HCT116 (cell line): ENCODE results near the gene SCN4A. TPM values are rescaled to one million over a fixed set of nuclear protein-coding genes. Genes with fewer than 3 reads are reported as not detected.

Experiments
- ATAC-seq: fragments of 200-7000 bp; cut with Tn5 transposase; 2 replicates; pipeline ENCODE4 v1.9.1; 2020; ENCODE audit warnings: mild to moderate bottlenecking, moderate library complexity
- BruUV-seq: library from RNA; stranded (reverse); fragments of 400-500 nt; replicated peaks from 2 replicates; lab custom pipeline; 2021; lab: Mats Ljungman, UMichigan
- CTCF ChIA-PET: fragments of 300-600 bp; sonication (Branson Sonifier 250); formaldehyde crosslinking; loops from one replicate; lab custom pipeline; 2021; ENCODE audit warnings: antibody characterized with exemption; lab: Charles Lee
- POLR2A ChIA-PET: fragments of 300-600, 350-600 bp; sonication (Branson Sonifier 250); formaldehyde crosslinking; loops from one replicate; lab custom pipeline; 2021; ENCODE audit warnings: antibody characterized with exemption; lab: Charles Lee
- RAD21 ChIA-PET, 2 experiments: fragments of 300-600 bp; sonication (Branson Sonifier 250); formaldehyde crosslinking; loops; one replicate each; lab custom pipeline; 2023; ENCODE audit warnings: low total read pairs in 2 of 2; ENCODE audit not compliant: uncharacterized antibody in 2 of 2, unreplicated experiment in 2 of 2, low non-redundant PET in 1 of 2; lab: Charles Lee
- DNase-seq: peaks from one replicate; pipeline ENCODE4 v3.0.0-alpha.2; 2010; ENCODE audit warnings: low read depth, low spot score
- H2AFZ ChIP-seq: fragments of 200-600 bp; shearing (Covaris generic), sonication (generic); 2 replicates; pipeline ENCODE4 v1.6.1; 2017; ENCODE audit warnings: low read depth, mixed run types, mixed read lengths, antibody characterized with exemption, low read length; ENCODE audit not compliant: poor library complexity, severe bottlenecking
- H3K27ac ChIP-seq: 2 replicates; pipeline ENCODE4 v1.5.1; 2012; ENCODE audit warnings: low read depth, low read length
- H3K27me3 ChIP-seq: fragments of 200-600 bp; sonication (generic); 2 replicates; pipeline ENCODE4 v1.6.1; 2016; ENCODE audit warnings: mixed run types, low read length, mixed read lengths; ENCODE audit not compliant: insufficient read depth
- H3K36me3 ChIP-seq, 2 experiments: fragments of 200-500 bp in 1 of 2; fragments of 200-600 bp in 1 of 2; sonication (Bioruptor generic) in 1 of 2; sonication (generic) in 1 of 2; 2 replicates each; pipeline versions ENCODE4 v1.5.1 to v1.6.1; 2014 to 2016; ENCODE audit warnings: low read length in 2 of 2, inconsistent platforms in 1 of 2, mixed read lengths in 1 of 2, mixed run types in 1 of 2; ENCODE audit not compliant: insufficient read depth in 2 of 2, control insufficient read depth in 1 of 2
- H3K4me1 ChIP-seq, 2 experiments: fragments of 200-600 bp in 1 of 2; sonication (generic) in 1 of 2; 2 replicates each; pipeline versions ENCODE4 v1.5.1 to v1.6.1; 2012 to 2017; ENCODE audit warnings: low read length in 2 of 2, inconsistent platforms in 1 of 2, mild to moderate bottlenecking in 1 of 2, mixed read lengths in 1 of 2, mixed run types in 1 of 2, moderate library complexity in 1 of 2; ENCODE audit not compliant: insufficient read depth in 2 of 2, control insufficient read depth in 1 of 2
- H3K4me2 ChIP-seq: fragments of 200-600 bp; sonication (generic); 2 replicates; pipeline ENCODE4 v1.6.1; 2017; ENCODE audit warnings: mixed run types, low read length, mixed read lengths
- H3K4me3 ChIP-seq, 2 experiments: fragments of 200-600 bp in 1 of 2; sonication (generic) in 1 of 2; replicated peaks in 1 of 2; 2 replicates each; pipeline ENCODE4 v1.5.1; 2011 to 2016; ENCODE audit warnings: low read length in 2 of 2, control low read depth in 1 of 2, low read depth in 1 of 2, mild to moderate bottlenecking in 1 of 2, mixed read lengths in 1 of 2, mixed run types in 1 of 2
- H3K79me2 ChIP-seq: fragments of 200-600 bp; sonication (generic); 2 replicates; pipeline ENCODE4 v1.6.1; 2017; ENCODE audit warnings: mild to moderate bottlenecking, mixed run types, low read length, moderate library complexity, mixed read lengths; ENCODE audit not compliant: insufficient read depth
- H3K9ac ChIP-seq: fragments of 200-600 bp; sonication (generic); 2 replicates; pipeline ENCODE4 v1.6.1; 2016; ENCODE audit warnings: low read length, mixed read lengths
- H3K9me2 ChIP-seq: fragments of 200-600 bp; sonication (generic), shearing (Covaris generic); 2 replicates; pipeline ENCODE4 v1.6.1; 2017; ENCODE audit warnings: mixed run types, mild to moderate bottlenecking, moderate library complexity; ENCODE audit not compliant: insufficient read depth
- H3K9me3 ChIP-seq, 2 experiments: fragments of 200-500 bp in 1 of 2; fragments of 200-600 bp in 1 of 2; sonication (Bioruptor generic) in 1 of 2; sonication (generic) in 1 of 2; 2 replicates each; pipeline ENCODE4 v1.6.1; 2014 to 2017; ENCODE audit warnings: low read length in 2 of 2, mixed read lengths in 2 of 2, inconsistent platforms in 1 of 2, low read depth in 1 of 2, mild to moderate bottlenecking in 1 of 2, mixed run types in 1 of 2, moderate library complexity in 1 of 2; ENCODE audit not compliant: control insufficient read depth in 1 of 2, insufficient read depth in 1 of 2
- H4K20me1 ChIP-seq: fragments of 200-600 bp; sonication (generic), shearing (Covaris generic); 2 replicates; pipeline ENCODE4 v1.6.1; 2017; ENCODE audit warnings: mixed run types, mild to moderate bottlenecking, moderate library complexity; ENCODE audit not compliant: insufficient read depth
- CBX3 ChIP-seq: IDR thresholded peaks from 2 replicates; pipeline ENCODE4 v1.6.1; 2012; ENCODE audit warnings: low read depth
- EGR1 ChIP-seq: IDR thresholded peaks from 2 replicates; pipeline ENCODE4 v1.6.1; 2012; ENCODE audit warnings: low read depth
- ELF1 ChIP-seq: IDR thresholded peaks from 2 replicates; pipeline ENCODE4 v1.6.1; 2012; ENCODE audit warnings: low read depth, borderline replicate concordance
- EZH2 ChIP-seq: fragments of 200-600 bp; sonication (generic); IDR thresholded peaks from 2 replicates; pipeline ENCODE4 v1.6.1; 2017; ENCODE audit warnings: antibody characterized with exemption, mixed run types
- FOSL1 ChIP-seq: IDR thresholded peaks from 2 replicates; pipeline ENCODE4 v1.6.1; 2012; ENCODE audit warnings: low read depth
- POLR2A ChIP-seq: IDR thresholded peaks from 2 replicates; pipeline ENCODE4 v1.7.0; 2011; ENCODE audit warnings: borderline replicate concordance; ENCODE audit not compliant: insufficient read depth, insufficient read length; ENCODE audit errors: extremely low read depth
- POLR2AphosphoS5 ChIP-seq: IDR thresholded peaks from 2 replicates; pipeline ENCODE4 v1.6.1; 2011; ENCODE audit warnings: mild to moderate bottlenecking, low read depth, low read length, moderate library complexity
- RAD21 ChIP-seq: IDR thresholded peaks from 2 replicates; pipeline ENCODE4 v1.6.1; 2012; ENCODE audit warnings: low read depth, mild to moderate bottlenecking
- SIN3A ChIP-seq: IDR thresholded peaks from 2 replicates; pipeline ENCODE4 v1.6.1; 2012; ENCODE audit warnings: low read depth
- SP1 ChIP-seq: IDR thresholded peaks from 2 replicates; pipeline ENCODE4 v1.6.1; 2012; ENCODE audit warnings: low read depth
- SRF ChIP-seq: IDR thresholded peaks from 2 replicates; pipeline ENCODE4 v1.6.1; 2012; ENCODE audit warnings: low read depth
- TCF7L2 ChIP-seq: IDR thresholded peaks from 2 replicates; pipeline ENCODE4 v1.7.0; 2011; ENCODE audit warnings: borderline replicate concordance, inconsistent platforms; ENCODE audit not compliant: insufficient read depth, insufficient read length; ENCODE audit errors: extremely low read depth
- ZFX ChIP-seq: fragments of 450-650 bp; IDR thresholded peaks from 2 replicates; pipeline ENCODE4 v1.6.1; 2017
- ZNF274 ChIP-seq: fragments of 200-500 bp; sonication (Bioruptor generic); IDR thresholded peaks from 2 replicates; pipeline ENCODE4 v1.6.1; 2014; ENCODE audit warnings: mild to moderate bottlenecking, low read depth, low read length, inconsistent platforms
- intact Hi-C: fragments of 100-400 bp; cut with micrococcal nuclease; formaldehyde crosslinking; loops from 2 replicates; pipeline ENCODE4 v1.10.0; 2022
- total RNA-seq: library from RNA; stranded (reverse); gene quantifications from one replicate; pipeline ENCODE4 v1.2.1, GENCODE V29; 2021; ENCODE audit not compliant: unreplicated experiment
- TF ChIP-seq, protein P1 (sequence below): IDR thresholded peaks from 2 replicates; pipeline ENCODE4 v1.6.1; 2011; ENCODE audit warnings: mild to moderate bottlenecking, low read length, moderate library complexity; ENCODE audit not compliant: insufficient replicate concordance; ENCODE audit errors: extremely low read depth
- TF ChIP-seq, protein P2 (sequence below), 3 experiments: fragments of 200-600 bp in 1 of 3; sonication (generic) in 1 of 3; IDR thresholded peaks in 2 of 3; conservative IDR thresholded peaks in 1 of 3; 2 replicates each; pipeline ENCODE4 v1.5.1; 2012 to 2017; ENCODE audit warnings: low read depth in 2 of 3, low read length in 2 of 3, antibody characterized with exemption in 1 of 3, borderline replicate concordance in 1 of 3, control low read depth in 1 of 3, mild to moderate bottlenecking in 1 of 3, mixed read lengths in 1 of 3, mixed run types in 1 of 3, moderate library complexity in 1 of 3; ENCODE audit not compliant: insufficient read depth in 1 of 3
- TF ChIP-seq, protein P3 (sequence below): IDR thresholded peaks from 2 replicates; pipeline ENCODE4 v1.6.1; 2012

SCN4A gene
- total RNA-seq, 1 experiment from 2014 or later, result 2.7 TPM

DNA sequence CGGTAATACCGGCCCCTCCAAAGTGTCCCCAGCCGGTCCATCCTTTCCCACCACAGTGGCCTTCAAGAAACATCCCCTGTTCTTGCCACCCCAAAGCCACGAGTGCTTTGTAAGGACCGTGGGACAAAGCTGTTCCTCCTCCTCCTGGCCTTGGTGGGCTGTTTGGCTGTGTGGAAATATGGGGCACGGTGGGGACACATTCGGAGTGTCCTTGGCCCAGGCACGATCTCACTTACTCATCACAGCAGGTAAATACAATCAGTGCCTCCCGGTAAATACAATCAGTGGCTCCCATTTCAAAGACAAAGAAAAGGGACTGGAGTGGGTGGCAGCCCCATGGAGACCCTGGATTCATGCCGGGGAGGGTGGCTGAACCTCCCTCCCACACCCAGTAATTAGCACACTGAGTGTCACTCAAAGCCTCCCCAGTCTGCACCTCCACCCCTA lies 10.4 kb downstream of the SCN4A start:
- no peak overlapping the region for H3K9ac ChIP-seq
- intact Hi-C loops, result no loop called here
- BruUV-seq, result no TSS peak
- TF ChIP-seq FOSL1 (no peak), ZNF274 (no peak), EGR1 (no peak), CBX3 (no peak), TCF7L2 (no peak), ZFX (no peak), EZH2 (no peak), POLR2AphosphoS5 (no peak), SIN3A (no peak), POLR2A (no peak), RAD21 (no peak), ELF1 (no peak), SP1 (no peak), SRF (no peak)
- TF ChIP-seq, protein P1, sequence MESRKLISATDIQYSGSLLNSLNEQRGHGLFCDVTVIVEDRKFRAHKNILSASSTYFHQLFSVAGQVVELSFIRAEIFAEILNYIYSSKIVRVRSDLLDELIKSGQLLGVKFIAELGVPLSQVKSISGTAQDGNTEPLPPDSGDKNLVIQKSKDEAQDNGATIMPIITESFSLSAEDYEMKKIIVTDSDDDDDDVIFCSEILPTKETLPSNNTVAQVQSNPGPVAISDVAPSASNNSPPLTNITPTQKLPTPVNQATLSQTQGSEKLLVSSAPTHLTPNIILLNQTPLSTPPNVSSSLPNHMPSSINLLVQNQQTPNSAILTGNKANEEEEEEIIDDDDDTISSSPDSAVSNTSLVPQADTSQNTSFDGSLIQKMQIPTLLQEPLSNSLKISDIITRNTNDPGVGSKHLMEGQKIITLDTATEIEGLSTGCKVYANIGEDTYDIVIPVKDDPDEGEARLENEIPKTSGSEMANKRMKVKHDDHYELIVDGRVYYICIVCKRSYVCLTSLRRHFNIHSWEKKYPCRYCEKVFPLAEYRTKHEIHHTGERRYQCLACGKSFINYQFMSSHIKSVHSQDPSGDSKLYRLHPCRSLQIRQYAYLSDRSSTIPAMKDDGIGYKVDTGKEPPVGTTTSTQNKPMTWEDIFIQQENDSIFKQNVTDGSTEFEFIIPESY, result no peak
- TF ChIP-seq, protein P2, sequence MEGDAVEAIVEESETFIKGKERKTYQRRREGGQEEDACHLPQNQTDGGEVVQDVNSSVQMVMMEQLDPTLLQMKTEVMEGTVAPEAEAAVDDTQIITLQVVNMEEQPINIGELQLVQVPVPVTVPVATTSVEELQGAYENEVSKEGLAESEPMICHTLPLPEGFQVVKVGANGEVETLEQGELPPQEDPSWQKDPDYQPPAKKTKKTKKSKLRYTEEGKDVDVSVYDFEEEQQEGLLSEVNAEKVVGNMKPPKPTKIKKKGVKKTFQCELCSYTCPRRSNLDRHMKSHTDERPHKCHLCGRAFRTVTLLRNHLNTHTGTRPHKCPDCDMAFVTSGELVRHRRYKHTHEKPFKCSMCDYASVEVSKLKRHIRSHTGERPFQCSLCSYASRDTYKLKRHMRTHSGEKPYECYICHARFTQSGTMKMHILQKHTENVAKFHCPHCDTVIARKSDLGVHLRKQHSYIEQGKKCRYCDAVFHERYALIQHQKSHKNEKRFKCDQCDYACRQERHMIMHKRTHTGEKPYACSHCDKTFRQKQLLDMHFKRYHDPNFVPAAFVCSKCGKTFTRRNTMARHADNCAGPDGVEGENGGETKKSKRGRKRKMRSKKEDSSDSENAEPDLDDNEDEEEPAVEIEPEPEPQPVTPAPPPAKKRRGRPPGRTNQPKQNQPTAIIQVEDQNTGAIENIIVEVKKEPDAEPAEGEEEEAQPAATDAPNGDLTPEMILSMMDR (IDR thresholded peaks at IDR 0.05 in 2 of 3, conservative IDR thresholded peaks at IDR 0.05 in 1 of 3; ENCODE audit: borderline replicate concordance in 1 of 3, insufficient read depth in 1 of 3, low read depth in 2 of 3, low read length in 2 of 3), result no peak
- TF ChIP-seq, protein P3, sequence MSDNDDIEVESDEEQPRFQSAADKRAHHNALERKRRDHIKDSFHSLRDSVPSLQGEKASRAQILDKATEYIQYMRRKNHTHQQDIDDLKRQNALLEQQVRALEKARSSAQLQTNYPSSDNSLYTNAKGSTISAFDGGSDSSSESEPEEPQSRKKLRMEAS, result no peak
- H4K20me1 ChIP-seq, result no peaks in the 10 kb centered on the region
- POLR2A ChIA-PET, result interaction anchor here (0.7 to 1.2 kb wide), 3 partner anchors 12 to 54 kb away, joined by 3 to 4 read pairs (median 4); no protein-coding TSS in a partner anchor
- H3K36me3 ChIP-seq, result no peaks in the 10 kb centered on the region
- no peaks in the 10 kb centered on the region for H3K79me2 ChIP-seq
- ATAC-seq, result no peak
- H3K4me3 ChIP-seq, result no peak overlapping the region
- H2AFZ ChIP-seq, result no peak overlapping the region
- H3K9me3 ChIP-seq, result no peaks in the 10 kb centered on the region
- H3K27me3 ChIP-seq, result no peaks in the 10 kb centered on the region
- H3K4me1 ChIP-seq, result peaks cover 4 to 17% of the 10 kb centered on the region in 2 experiments; a peak in 3 of 4 replicates
- no peak for DNase-seq
- H3K4me2 ChIP-seq, result no peak overlapping the region; the same call in 1 of the 2 replicates
- RAD21 ChIA-PET, result interaction anchor here in 1 of 2 experiments (0.6 kb wide), 2 partner anchors 13 to 340 kb away, joined by 5 to 6 read pairs; partner anchors contain the start of gene MAP3K3
- CTCF ChIA-PET, result interaction anchor here (0.7 to 2.2 kb wide), 9 partner anchors 10 to 64 kb away, joined by 3 to 17 read pairs (median 6); no protein-coding TSS in a partner anchor
- no peaks in the 10 kb centered on the region for H3K9me2 ChIP-seq
- peak overlapping the region; percentile 17; the same call in 1 of the 2 replicates for H3K27ac ChIP-seq
